OCI-LY7 (cell line): ENCODE measurements around the gene SPATA33.
"Not testable (repeated sequence)": the region's sequence is repeated elsewhere in the genome, so short reads cannot be mapped to it uniquely, and the experiment has no call there.

Experiments
- CTCF ChIP-seq: fragments of 200-600 bp; sonication (generic); conservative IDR thresholded peaks from 2 replicates; pipeline ENCODE4 v1.5.1; 2014; ENCODE audit warnings: mild to moderate bottlenecking, antibody characterized with exemption, low read length, moderate library complexity, mixed read lengths
- EZH2phosphoT487 ChIP-seq: fragments of 200-600 bp; sonication (generic); IDR thresholded peaks from 2 replicates; pipeline ENCODE4 v1.6.1; 2018; ENCODE audit warnings: low read depth, borderline replicate concordance, mild to moderate bottlenecking, mixed run types, antibody characterized with exemption, low read length, moderate library complexity, mixed read lengths

GRCh38 chr16:89694784-89695085 is 37.1 kb downstream of the SPATA33 start:
- not testable (repeated sequence) for TF ChIP-seq CTCF, EZH2phosphoT487
